Prostate gland (tissue), 2 donors: ENCODE data around the gene MTHFR.

Source experiments
- POLR2A ChIP-seq: fragments of 450-650 bp; IDR thresholded peaks from one replicate; pipeline ENCODE4 v1.6.1; 2016; ENCODE audit warnings: antibody characterized with exemption, mild to moderate bottlenecking
- POLR2AphosphoS5 ChIP-seq: sonication (generic); formaldehyde crosslinking; IDR thresholded peaks from one replicate; pipeline ENCODE4 v1.6.1; 2017; ENCODE audit warnings: antibody characterized with exemption
- TF ChIP-seq, protein P1 (sequence below), 4 experiments: fragments of 200-600 bp in 2 of 4; fragments of 450-650 bp in 2 of 4; sonication (generic) in 2 of 4; IDR thresholded peaks; 1 replicate in 3 of 4; 2 replicates in 1 of 4; pipeline ENCODE4 v1.5.1; 2016 to 2019; ENCODE audit warnings: antibody characterized with exemption in 4 of 4, mild to moderate bottlenecking in 2 of 4, moderate library complexity in 2 of 4

DNA sequence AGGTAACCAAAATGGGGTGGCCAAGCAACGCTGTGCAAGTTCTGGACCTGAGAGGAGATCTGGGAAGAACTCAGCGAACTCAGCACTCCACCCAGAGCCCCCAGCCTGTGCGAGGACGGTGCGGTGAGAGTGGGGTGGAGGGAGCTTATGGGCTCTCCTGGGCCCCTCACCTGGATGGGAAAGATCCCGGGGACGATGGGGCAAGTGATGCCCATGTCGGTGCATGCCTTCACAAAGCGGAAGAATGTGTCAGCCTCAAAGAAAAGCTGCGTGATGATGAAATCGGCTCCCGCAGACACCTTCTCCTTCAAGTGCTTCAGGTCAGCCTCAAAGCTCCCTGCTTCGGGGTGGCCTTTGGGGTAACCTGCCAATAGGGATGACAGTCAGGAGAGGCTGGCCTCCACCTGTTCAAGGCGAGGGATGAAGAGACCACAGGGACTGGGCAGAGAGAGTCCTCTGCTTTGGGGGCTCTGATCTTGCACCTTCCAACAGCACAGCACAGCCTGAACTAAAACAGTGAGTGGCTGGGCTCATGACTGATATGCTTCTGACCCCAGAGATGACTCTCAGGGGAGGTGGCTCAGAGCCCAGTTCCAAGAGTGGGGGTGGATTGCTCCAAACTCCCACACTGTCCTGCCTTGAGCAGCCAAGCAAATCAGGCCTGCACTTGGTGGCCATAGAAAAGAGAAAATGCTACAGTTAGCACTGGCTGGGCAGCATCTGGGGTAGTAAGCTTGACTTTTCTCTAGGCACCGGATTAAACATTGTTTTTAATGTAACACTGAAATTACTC lies 9.5 kb downstream of the MTHFR start:
- TF ChIP-seq, protein P1, sequence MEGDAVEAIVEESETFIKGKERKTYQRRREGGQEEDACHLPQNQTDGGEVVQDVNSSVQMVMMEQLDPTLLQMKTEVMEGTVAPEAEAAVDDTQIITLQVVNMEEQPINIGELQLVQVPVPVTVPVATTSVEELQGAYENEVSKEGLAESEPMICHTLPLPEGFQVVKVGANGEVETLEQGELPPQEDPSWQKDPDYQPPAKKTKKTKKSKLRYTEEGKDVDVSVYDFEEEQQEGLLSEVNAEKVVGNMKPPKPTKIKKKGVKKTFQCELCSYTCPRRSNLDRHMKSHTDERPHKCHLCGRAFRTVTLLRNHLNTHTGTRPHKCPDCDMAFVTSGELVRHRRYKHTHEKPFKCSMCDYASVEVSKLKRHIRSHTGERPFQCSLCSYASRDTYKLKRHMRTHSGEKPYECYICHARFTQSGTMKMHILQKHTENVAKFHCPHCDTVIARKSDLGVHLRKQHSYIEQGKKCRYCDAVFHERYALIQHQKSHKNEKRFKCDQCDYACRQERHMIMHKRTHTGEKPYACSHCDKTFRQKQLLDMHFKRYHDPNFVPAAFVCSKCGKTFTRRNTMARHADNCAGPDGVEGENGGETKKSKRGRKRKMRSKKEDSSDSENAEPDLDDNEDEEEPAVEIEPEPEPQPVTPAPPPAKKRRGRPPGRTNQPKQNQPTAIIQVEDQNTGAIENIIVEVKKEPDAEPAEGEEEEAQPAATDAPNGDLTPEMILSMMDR (IDR thresholded peaks at IDR 0.05) = no peak
- no peak for TF ChIP-seq POLR2A
- no peak for TF ChIP-seq POLR2AphosphoS5
